Esophagus muscularis mucosa (tissue), 4 donors: ENCODE data around the gene ARHGAP11B.
"Not testable (repeated sequence)": the region's sequence is repeated elsewhere in the genome, so short reads cannot be mapped to it uniquely, and the experiment has no call there.

Source experiments
- CTCF ChIP-seq, 3 experiments: fragments of 200-600 bp in 2 of 3; fragments of 450-650 bp in 1 of 3; sonication (generic) in 2 of 3; IDR thresholded peaks; one replicate each; pipeline ENCODE4 v1.5.1; 2017 to 2019; ENCODE audit warnings: antibody characterized with exemption in 3 of 3, mild to moderate bottlenecking in 2 of 3, moderate library complexity in 1 of 3
- EP300 ChIP-seq: sonication (generic); formaldehyde crosslinking; IDR thresholded peaks from one replicate; pipeline ENCODE4 v1.6.1; 2017; ENCODE audit warnings: antibody characterized with exemption
- POLR2A ChIP-seq: fragments of 450-650 bp; IDR thresholded peaks from one replicate; pipeline ENCODE4 v1.6.1; 2017; ENCODE audit warnings: antibody characterized with exemption, moderate library complexity, mild to moderate bottlenecking, low read depth

GRCh38 chr15:30626194-30626565, 252 bp downstream of the ARHGAP11B start:
- not testable (repeated sequence) for TF ChIP-seq CTCF (IDR thresholded peaks at IDR 0.05); POLR2A; EP300
